OCI-LY3 (cell line): ENCODE data around the gene MVK.
"Not testable (repeated sequence)": the region's sequence is repeated elsewhere in the genome, so short reads cannot be mapped to it uniquely, and the experiment has no call there.

Experiments used
- EZH2phosphoT487 ChIP-seq: fragments of 200-600 bp; shearing (Covaris generic); IDR thresholded peaks from 2 replicates; pipeline ENCODE4 v1.6.1; 2018; ENCODE audit warnings: antibody characterized with exemption, mixed run types, low read depth
- TF ChIP-seq, protein P1 (sequence below): fragments of 200-600, 300-600 bp; sonication (generic); IDR thresholded peaks from 2 replicates; pipeline ENCODE4 v1.5.1; 2014; ENCODE audit warnings: antibody characterized with exemption, low read length, low read depth

- TF ChIP-seq, protein P1, sequence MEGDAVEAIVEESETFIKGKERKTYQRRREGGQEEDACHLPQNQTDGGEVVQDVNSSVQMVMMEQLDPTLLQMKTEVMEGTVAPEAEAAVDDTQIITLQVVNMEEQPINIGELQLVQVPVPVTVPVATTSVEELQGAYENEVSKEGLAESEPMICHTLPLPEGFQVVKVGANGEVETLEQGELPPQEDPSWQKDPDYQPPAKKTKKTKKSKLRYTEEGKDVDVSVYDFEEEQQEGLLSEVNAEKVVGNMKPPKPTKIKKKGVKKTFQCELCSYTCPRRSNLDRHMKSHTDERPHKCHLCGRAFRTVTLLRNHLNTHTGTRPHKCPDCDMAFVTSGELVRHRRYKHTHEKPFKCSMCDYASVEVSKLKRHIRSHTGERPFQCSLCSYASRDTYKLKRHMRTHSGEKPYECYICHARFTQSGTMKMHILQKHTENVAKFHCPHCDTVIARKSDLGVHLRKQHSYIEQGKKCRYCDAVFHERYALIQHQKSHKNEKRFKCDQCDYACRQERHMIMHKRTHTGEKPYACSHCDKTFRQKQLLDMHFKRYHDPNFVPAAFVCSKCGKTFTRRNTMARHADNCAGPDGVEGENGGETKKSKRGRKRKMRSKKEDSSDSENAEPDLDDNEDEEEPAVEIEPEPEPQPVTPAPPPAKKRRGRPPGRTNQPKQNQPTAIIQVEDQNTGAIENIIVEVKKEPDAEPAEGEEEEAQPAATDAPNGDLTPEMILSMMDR: not testable (repeated sequence)
- not testable (repeated sequence) for TF ChIP-seq EZH2phosphoT487
Observed at GRCh38 chr12:109602132-109602531, 28.5 kb downstream of the MVK start.
